Activated CD4-positive, alpha-beta T cell treated with anti-CD3 and anti-CD28 coated beads, Interleukin-2, amount 10 ng/mL, durations not matched to agents 7 days and 5 days (primary cell): Measurements from ENCODE around the gene IGSF9. TPM values are rescaled to one million over a fixed set of nuclear protein-coding genes. Genes with fewer than 3 reads are reported as not detected.

ENCODE experiments used
- CTCF ChIA-PET: fragments of 350-600 bp; sonication (Branson Sonifier 250); formaldehyde crosslinking; loops from one replicate; lab custom pipeline; 2021; ENCODE audit warnings: antibody characterized with exemption; lab: Charles Lee
- POLR2A ChIA-PET: fragments of 350-600 bp; sonication (Branson Sonifier 250); formaldehyde crosslinking; loops from one replicate; lab custom pipeline; 2021; ENCODE audit warnings: antibody characterized with exemption; lab: Charles Lee
- DNase-seq: peaks from one replicate; pipeline ENCODE4 v3.0.0-alpha.2; 2020
- H3K27ac Mint-ChIP-seq: one replicate; pipeline ENCODE4 v1.8.0; 2021; ENCODE audit warnings: mild to moderate bottlenecking, moderate library complexity, mixed read lengths
- H3K27me3 Mint-ChIP-seq: one replicate; pipeline ENCODE4 v1.8.0; 2021; ENCODE audit warnings: mixed read lengths
- H3K36me3 Mint-ChIP-seq: one replicate; pipeline ENCODE4 v1.8.0; 2021; ENCODE audit warnings: low read depth, mixed read lengths
- H3K4me1 Mint-ChIP-seq: one replicate; pipeline ENCODE4 v1.8.0; 2021; ENCODE audit warnings: mixed read lengths
- H3K4me3 Mint-ChIP-seq: one replicate; pipeline ENCODE4 v1.8.0; 2021; ENCODE audit warnings: mild to moderate bottlenecking, moderate library complexity, mixed read lengths
- H3K9me3 Mint-ChIP-seq: one replicate; pipeline ENCODE4 v1.8.0; 2021; ENCODE audit warnings: mixed read lengths
- total RNA-seq, 2 experiments: library from RNA; stranded (reverse); gene quantifications; one replicate each; pipeline ENCODE4 v1.2.3, GENCODE V29; 2021

IGSF9 gene
- total RNA-seq, 2 experiments from 2014 or later: not detected

GRCh38 chr1:159890390-159890789 lies 55.0 kb downstream of the IGSF9 start:
- no peak overlapping the region for H3K27ac Mint-ChIP-seq
- H3K9me3 Mint-ChIP-seq: no peaks in the 10 kb centered on the region

DNA sequence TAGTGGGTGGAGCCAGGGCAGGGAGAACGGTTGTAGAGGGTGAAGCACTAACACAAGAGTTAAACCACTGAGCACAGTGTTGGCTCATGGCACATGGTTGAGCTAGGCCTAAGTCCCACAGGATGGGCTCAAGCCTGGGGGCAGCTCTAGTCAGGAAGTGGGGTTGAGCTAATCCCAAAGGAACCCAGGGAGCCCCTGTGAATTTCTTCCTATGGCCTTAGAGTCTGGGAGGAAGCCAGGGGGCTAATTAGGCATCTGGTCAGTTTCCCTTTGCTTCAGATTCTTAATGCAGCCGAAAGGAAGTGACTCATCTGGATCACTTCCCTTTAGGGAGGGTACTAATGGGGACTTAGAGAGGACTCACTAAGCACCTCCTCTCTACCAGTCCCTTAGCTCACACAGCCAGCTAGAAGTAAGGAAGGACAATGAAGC lies 55.6 kb downstream of the IGSF9 start:
- no peak overlapping the region for H3K4me3 Mint-ChIP-seq

More at GRCh38 chr1:159890390-159890789, 55.0 kb downstream of the IGSF9 start:
- H3K4me1 Mint-ChIP-seq: peaks cover 15% of the 10 kb centered on the region
- H3K27me3 Mint-ChIP-seq: peaks cover 9% of the 10 kb centered on the region
- no peaks in the 10 kb centered on the region for H3K36me3 Mint-ChIP-seq
- ChIA-PET CTCF (interaction anchor here (1.1 to 5.1 kb wide), 7 partner anchors 10 to 110 kb away, joined by 3 to 33 read pairs (median 6); partner anchors contain the start of genes DUSP23 and FCRL6), POLR2A (no interaction called here)
- H3K4me3 Mint-ChIP-seq: no peak overlapping the region
- DNase-seq: no peak

DNA sequence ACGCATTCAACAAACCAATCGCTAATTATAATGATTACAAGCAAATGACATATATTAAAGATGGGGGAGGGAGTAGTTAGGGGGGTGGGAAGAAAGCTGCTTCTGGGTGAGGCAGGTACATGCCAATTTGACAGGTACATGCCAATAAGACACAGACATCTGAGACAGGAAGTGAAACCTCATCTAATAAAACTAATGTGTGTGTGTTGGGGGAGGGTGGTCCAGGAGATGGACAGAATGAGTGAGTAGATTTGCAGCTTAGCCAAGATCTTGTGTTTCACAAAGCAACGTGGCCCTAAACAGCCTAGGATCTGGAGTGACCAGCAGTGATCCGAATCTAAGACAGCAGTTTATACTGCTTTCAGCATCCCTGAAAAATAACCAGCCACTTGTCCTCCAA lies 56.2 kb downstream of the IGSF9 start:
- Mint-ChIP-seq H3K27ac (no peak overlapping the region), H3K27me3 (peaks cover 6% of the 10 kb centered on the region), H3K4me1 (peaks cover 15% of the 10 kb centered on the region), H3K4me3 (no peak overlapping the region), H3K9me3 (no peaks in the 10 kb centered on the region), H3K36me3 (no peaks in the 10 kb centered on the region)
- DNase-seq: no peak
- ChIA-PET CTCF (interaction anchor here (0.7 to 5.1 kb wide), 8 partner anchors 9 to 674 kb away, joined by 3 to 33 read pairs (median 5); partner anchors contain the start of gene DUSP23), POLR2A (no interaction called here)

More for the DNA sequence above, 55.6 kb downstream of the IGSF9 start:
- ChIA-PET CTCF (interaction anchor here (1.6 to 5.1 kb wide), 7 partner anchors 10 to 112 kb away, joined by 3 to 33 read pairs (median 6); partner anchors contain the start of genes DUSP23 and FCRL6), POLR2A (no interaction called here)
- H3K4me1 Mint-ChIP-seq: peaks cover 15% of the 10 kb centered on the region
- no peaks in the 10 kb centered on the region for H3K36me3 Mint-ChIP-seq
- peak overlapping the region; percentile 58 for H3K27ac Mint-ChIP-seq
- peaks cover 6% of the 10 kb centered on the region for H3K27me3 Mint-ChIP-seq
- no peak for DNase-seq
- H3K9me3 Mint-ChIP-seq: no peaks in the 10 kb centered on the region

DNA sequence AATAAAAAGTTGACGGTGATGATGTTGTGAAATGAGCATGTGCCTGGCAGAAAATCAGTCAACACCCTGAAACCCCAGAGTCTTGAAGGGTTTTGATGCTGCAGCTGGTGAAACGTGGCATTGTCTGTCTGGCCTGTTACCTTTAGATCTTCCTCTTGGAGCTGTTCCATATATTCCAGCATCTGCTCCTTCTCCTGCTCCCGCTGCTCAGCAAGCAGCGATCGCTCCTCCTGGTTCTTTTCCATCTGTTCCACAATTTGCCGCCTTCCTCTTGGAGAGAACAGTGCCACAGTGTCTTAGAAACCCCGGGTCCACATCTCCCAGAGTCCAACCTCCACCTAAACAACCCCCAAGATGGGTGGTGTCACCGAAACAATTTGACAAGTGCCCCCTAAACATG lies 61.1 kb downstream of the IGSF9 start:
- POLR2A ChIA-PET: no interaction called here

DNA sequence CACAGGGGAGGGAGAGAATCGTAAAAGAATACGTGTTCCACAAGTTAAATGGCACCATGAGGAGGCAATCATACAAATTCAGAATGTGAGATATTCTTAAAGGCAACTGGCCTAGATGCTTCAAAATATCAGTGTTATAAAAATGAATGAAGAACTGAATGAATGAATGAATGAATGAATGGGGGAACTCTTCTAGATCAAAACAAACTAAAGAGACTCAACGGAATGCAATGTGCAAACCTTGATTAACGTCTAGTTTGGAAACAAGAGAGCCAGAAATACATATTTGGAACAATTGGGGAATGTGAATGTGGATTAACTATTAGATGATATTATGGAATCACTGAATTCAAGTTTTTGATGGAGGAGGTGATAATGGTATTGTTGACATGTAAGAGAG lies 62.3 kb downstream of the IGSF9 start:
- Mint-ChIP-seq H3K9me3 (no peaks in the 10 kb centered on the region), H3K36me3 (no peaks in the 10 kb centered on the region), H3K4me3 (no peak overlapping the region), H3K27me3 (no peaks in the 10 kb centered on the region), H3K27ac (no peak overlapping the region), H3K4me1 (no peaks in the 10 kb centered on the region)
- CTCF ChIA-PET: interaction anchor here (3.9 kb wide), 1 partner anchor 84 kb away, joined by 10 read pairs; no protein-coding TSS in a partner anchor
- DNase-seq: no peak
- POLR2A ChIA-PET: no interaction called here

More for the DNA sequence above, 61.1 kb downstream of the IGSF9 start:
- H3K9me3 Mint-ChIP-seq: no peaks in the 10 kb centered on the region
- peaks cover 1% of the 10 kb centered on the region for H3K27me3 Mint-ChIP-seq
- no peak overlapping the region for H3K4me3 Mint-ChIP-seq
- peaks cover 2% of the 10 kb centered on the region for H3K4me1 Mint-ChIP-seq
- H3K27ac Mint-ChIP-seq: no peak overlapping the region
- no peaks in the 10 kb centered on the region for H3K36me3 Mint-ChIP-seq
- CTCF ChIA-PET: interaction anchor here (1.2 to 3.9 kb wide), 3 partner anchors 83 to 106 kb away, joined by 3 to 10 read pairs (median 3); partner anchors contain the start of gene FCRL6
- no peak for DNase-seq

GRCh38 chr1:159882527-159882862 lies 62.9 kb downstream of the IGSF9 start:
- Mint-ChIP-seq H3K9me3 (no peaks in the 10 kb centered on the region), H3K4me3 (no peak overlapping the region), H3K4me1 (no peaks in the 10 kb centered on the region), H3K27ac (no peak overlapping the region), H3K27me3 (no peaks in the 10 kb centered on the region), H3K36me3 (no peaks in the 10 kb centered on the region)
- POLR2A ChIA-PET: no interaction called here
- CTCF ChIA-PET: interaction anchor here (0.7 to 4.6 kb wide), 3 partner anchors 9 to 84 kb away, joined by 3 to 33 read pairs (median 10); no protein-coding TSS in a partner anchor
- DNase-seq: no peak

DNA sequence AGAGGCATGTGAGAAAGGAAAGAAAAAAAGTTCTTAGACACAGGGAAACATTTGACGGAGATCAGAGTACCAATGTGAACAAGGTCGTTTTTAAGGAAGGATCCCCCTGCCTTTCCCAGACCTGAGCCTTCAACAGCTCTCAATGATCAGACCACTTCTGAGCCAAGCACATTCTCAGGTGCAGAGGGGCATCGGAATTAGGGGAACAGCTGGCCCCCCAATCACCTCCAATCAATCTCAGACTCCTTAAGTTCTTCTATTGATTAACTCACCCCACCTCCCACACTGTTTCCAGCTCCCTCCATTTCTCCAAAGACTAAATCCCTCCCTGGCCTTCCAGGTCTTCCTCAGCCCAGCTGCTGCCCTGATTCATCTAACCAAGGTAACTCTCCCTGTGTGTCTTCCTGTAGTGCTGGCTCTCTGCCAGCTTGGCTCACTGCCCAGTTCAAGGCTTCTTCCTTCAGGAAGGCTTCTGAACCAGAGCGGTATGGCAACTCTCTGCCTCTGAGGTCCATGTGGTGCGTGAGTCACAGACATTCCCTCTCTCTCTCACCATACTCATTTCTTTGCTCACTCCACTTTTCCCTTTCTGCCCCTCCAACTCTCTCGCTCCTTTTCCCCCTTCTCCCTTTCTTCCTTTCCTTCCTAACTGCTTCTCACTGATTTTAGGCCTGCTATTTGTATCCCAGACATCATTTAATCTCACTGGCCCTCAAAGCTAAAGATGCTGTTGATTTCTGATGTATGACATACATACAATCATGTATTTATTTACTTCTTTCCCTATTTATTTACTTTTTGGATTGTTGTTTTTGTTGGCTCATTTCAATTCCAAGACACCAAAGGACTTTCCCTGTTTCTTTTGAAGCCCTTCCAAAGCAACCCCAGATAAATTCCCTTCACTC lies 63.5 kb downstream of the IGSF9 start:
- Mint-ChIP-seq H3K27ac (no peak overlapping the region), H3K27me3 (no peaks in the 10 kb centered on the region), H3K4me1 (no peaks in the 10 kb centered on the region), H3K4me3 (no peak overlapping the region), H3K36me3 (no peaks in the 10 kb centered on the region), H3K9me3 (no peaks in the 10 kb centered on the region)
- CTCF ChIA-PET: interaction anchor here (0.7 to 4.6 kb wide), 6 partner anchors 9 to 125 kb away, joined by 3 to 33 read pairs (median 3); partner anchors contain the start of gene DUSP23
- POLR2A ChIA-PET: no interaction called here
- no peak for DNase-seq

DNA sequence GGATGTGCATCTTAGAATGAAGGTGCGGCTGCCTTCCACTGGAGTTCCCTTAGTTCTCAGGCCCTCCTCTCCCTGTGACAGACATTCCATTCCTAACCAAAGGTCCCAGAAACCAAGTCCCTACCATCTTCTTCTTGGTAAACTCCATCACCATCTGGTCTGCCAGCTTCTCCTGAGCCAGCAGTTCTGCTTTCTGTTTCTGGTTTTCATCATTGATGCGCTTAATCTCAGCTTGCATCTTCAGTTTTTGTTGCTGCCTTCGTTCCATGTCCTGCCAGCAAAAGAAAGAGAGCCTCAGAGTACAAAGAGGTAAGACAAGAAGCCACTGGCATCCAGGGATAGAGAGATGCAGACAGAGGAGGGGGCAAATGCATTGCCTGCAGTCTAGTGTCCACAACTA lies 65.0 kb downstream of the IGSF9 start:
- Mint-ChIP-seq H3K36me3 (no peaks in the 10 kb centered on the region), H3K27me3 (no peaks in the 10 kb centered on the region), H3K4me1 (no peaks in the 10 kb centered on the region), H3K27ac (no peak overlapping the region), H3K9me3 (no peaks in the 10 kb centered on the region), H3K4me3 (no peak overlapping the region)
- DNase-seq: no peak
- ChIA-PET CTCF (interaction anchor here (1.0 to 4.6 kb wide), 4 partner anchors 11 to 127 kb away, joined by 3 to 33 read pairs (median 3); partner anchors contain the start of gene DUSP23), POLR2A (no interaction called here)

DNA sequence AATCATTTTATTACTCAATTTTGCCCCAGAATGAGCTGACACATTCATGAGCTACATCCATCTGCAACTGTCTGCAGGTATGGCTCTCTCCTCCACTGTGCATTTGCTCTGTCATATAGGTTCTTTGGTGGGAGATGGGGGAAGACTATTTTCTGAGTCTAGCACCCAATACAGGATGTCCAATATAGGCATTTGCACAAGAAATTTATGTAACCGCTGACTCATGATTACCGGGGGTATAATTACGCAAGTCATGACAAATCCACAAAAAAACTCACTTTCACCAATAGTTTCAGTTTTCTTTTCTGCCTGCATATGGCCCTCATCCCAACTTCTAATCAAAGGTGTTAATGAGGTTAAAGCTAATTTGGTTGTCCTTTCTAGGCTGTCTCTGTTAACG lies 65.4 kb downstream of the IGSF9 start:
- Mint-ChIP-seq H3K9me3 (no peaks in the 10 kb centered on the region), H3K4me3 (no peak overlapping the region), H3K27me3 (no peaks in the 10 kb centered on the region), H3K4me1 (no peaks in the 10 kb centered on the region), H3K36me3 (no peaks in the 10 kb centered on the region), H3K27ac (no peak overlapping the region)
- POLR2A ChIA-PET: no interaction called here
- CTCF ChIA-PET: interaction anchor here (4.6 kb wide), 1 partner anchor 11 kb away, joined by 33 read pairs; no protein-coding TSS in a partner anchor
- no peak for DNase-seq

DNA sequence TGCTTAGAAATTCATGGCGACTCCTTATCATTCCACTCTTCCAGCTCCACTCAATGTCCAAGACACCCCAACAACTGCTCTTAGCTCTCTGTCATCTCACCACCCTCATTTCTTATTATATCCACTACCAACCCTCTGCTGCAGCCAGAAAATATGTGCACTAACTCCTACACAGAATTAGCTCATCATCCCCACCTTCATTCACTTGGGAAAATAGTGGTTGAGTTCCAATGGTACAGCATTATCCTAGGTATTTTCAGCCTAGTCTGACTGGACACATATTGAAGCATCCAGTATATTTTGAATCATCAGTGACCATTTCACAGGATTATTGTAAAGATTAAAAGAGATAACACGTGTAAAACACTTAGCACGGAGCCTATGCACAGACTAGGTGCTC lies 66.3 kb downstream of the IGSF9 start:
- ChIA-PET CTCF (interaction anchor here (0.6 to 4.6 kb wide), 2 partner anchors 12 to 70 kb away, joined by 3 to 33 read pairs; no protein-coding TSS in a partner anchor), POLR2A (interaction anchor here (0.6 kb wide), 1 partner anchor 47 kb away, joined by 3 read pairs; no protein-coding TSS in a partner anchor)
- Mint-ChIP-seq H3K27ac (no peak overlapping the region), H3K4me3 (no peak overlapping the region), H3K36me3 (no peaks in the 10 kb centered on the region), H3K27me3 (no peaks in the 10 kb centered on the region), H3K9me3 (no peaks in the 10 kb centered on the region), H3K4me1 (no peaks in the 10 kb centered on the region)
- no peak for DNase-seq

- DNase-seq: no peak
- Mint-ChIP-seq H3K27me3 (no peaks in the 10 kb centered on the region), H3K4me3 (no peak overlapping the region), H3K27ac (no peak overlapping the region), H3K36me3 (no peaks in the 10 kb centered on the region), H3K9me3 (no peaks in the 10 kb centered on the region), H3K4me1 (no peaks in the 10 kb centered on the region)
- ChIA-PET POLR2A (no interaction called here), CTCF (interaction anchor here (4.6 kb wide), 1 partner anchor 13 kb away, joined by 33 read pairs; no protein-coding TSS in a partner anchor)
Measured at GRCh38 chr1:159877695-159878444, 67.5 kb downstream of the IGSF9 start.
